ENCODE results near the gene UBE4B. TPM values are rescaled to one million over a fixed set of nuclear protein-coding genes. Genes with fewer than 3 reads are reported as not detected.

UBE4B gene
- total RNA-seq, 1 experiment from 2014 or later = 54.7 TPM

- Histone ChIP-seq H3K4me3 (ENCODE audit: low read depth in 2 of 2, low read length in 2 of 2) (no peak overlapping the region), H3K36me3 (ENCODE audit: control insufficient read depth, insufficient read depth, low read length) (no peaks in the 10 kb centered on the region), H3K9me3 (ENCODE audit: control insufficient read depth, insufficient read depth, low read depth, low read length) (no peaks in the 10 kb centered on the region), H3K27ac (ENCODE audit: low read length) (no peak overlapping the region), H3K27me3 (ENCODE audit: control insufficient read depth, insufficient read depth, low read length) (no peaks in the 10 kb centered on the region), H3K4me1 (ENCODE audit: control insufficient read depth, insufficient read depth, low read length) (no peaks in the 10 kb centered on the region)
- ChIA-PET CTCF (interaction anchor here (0.6 kb wide), 1 partner anchor 386 kb away, joined by 4 read pairs; no protein-coding TSS in a partner anchor), POLR2A (no interaction called here)
- ATAC-seq (no peak), DNase-seq (ENCODE audit: low read depth, low spot score) (no peak)
- TF ChIP-seq TCF7L2 (IDR thresholded peaks at IDR 0.05; ENCODE audit: low read depth, low read length) (no peak), POLR2AphosphoS5 (IDR thresholded peaks at IDR 0.05; ENCODE audit: low read depth, low read length) (no peak), CTCF (IDR thresholded peaks at IDR 0.05) (no peak), SIN3A (IDR thresholded peaks at IDR 0.05; ENCODE audit: borderline replicate concordance, insufficient read depth, low read depth, low read length) (no peak), REST (IDR thresholded peaks at IDR 0.05; ENCODE audit: insufficient read depth in 1 of 2, low read depth in 2 of 2, low read length in 1 of 2) (no peak)
- in situ Hi-C loops (cut with HindIII; ENCODE audit: low pct_unique_long_range_greater_than_20kb, low sequenced_read_pairs) (no loop called here), intact Hi-C loops (cut with micrococcal nuclease; ENCODE audit: unreplicated experiment) (no loop called here)
- no TSS peak for BruUV-seq (replicated peaks)
Observed at GRCh38 chr1:9990944-9991343, 41.8 kb upstream of the UBE4B start.

- Histone ChIP-seq H3K36me3 (ENCODE audit: control insufficient read depth, insufficient read depth, low read length) (no peaks in the 10 kb centered on the region), H3K4me3 (ENCODE audit: low read depth in 2 of 2, low read length in 2 of 2) (no peak overlapping the region), H3K4me1 (ENCODE audit: control insufficient read depth, insufficient read depth, low read length) (peaks cover 4% of the 10 kb centered on the region), H3K27me3 (ENCODE audit: control insufficient read depth, insufficient read depth, low read length) (no peaks in the 10 kb centered on the region), H3K9me3 (ENCODE audit: control insufficient read depth, insufficient read depth, low read depth, low read length) (no peaks in the 10 kb centered on the region), H3K27ac (ENCODE audit: low read length) (no peak overlapping the region)
- TF ChIP-seq TCF7L2 (IDR thresholded peaks at IDR 0.05; ENCODE audit: low read depth, low read length) = no peak
- TF ChIP-seq CTCF (IDR thresholded peaks at IDR 0.05) = no peak
- TF ChIP-seq POLR2AphosphoS5 (IDR thresholded peaks at IDR 0.05; ENCODE audit: low read depth, low read length) = no peak
- TF ChIP-seq REST (IDR thresholded peaks at IDR 0.05; ENCODE audit: insufficient read depth in 1 of 2, low read depth in 2 of 2, low read length in 1 of 2) = no peak
- no peak for TF ChIP-seq SIN3A (IDR thresholded peaks at IDR 0.05; ENCODE audit: borderline replicate concordance, insufficient read depth, low read depth, low read length)
- DNase-seq (ENCODE audit: low read depth, low spot score) (no peak), ATAC-seq (no peak)
- ChIA-PET POLR2A (no interaction called here), CTCF (no interaction called here)
- intact Hi-C loops (cut with micrococcal nuclease; ENCODE audit: unreplicated experiment) (no loop called here), in situ Hi-C loops (cut with HindIII; ENCODE audit: low pct_unique_long_range_greater_than_20kb, low sequenced_read_pairs) (no loop called here)
- BruUV-seq (replicated peaks) = no TSS peak
Observed at GRCh38 chr1:9992910-9993309, 39.8 kb upstream of the UBE4B start.
